IMR-90 (cell line): ENCODE measurements around the gene SBF2. TPM values are rescaled to one million over a fixed set of nuclear protein-coding genes. Genes with fewer than 3 reads are reported as not detected.

Source experiments
- ATAC-seq: fragments of 200-7000 bp; cut with Tn5 transposase; 2 replicates; pipeline ENCODE4 v1.9.1; 2020; ENCODE audit warnings: low read depth, mild to moderate bottlenecking, moderate library complexity
- BruUV-seq: library from RNA; stranded (reverse); fragments of 400-500 nt; replicated peaks from 2 replicates; lab custom pipeline; 2021; lab: Mats Ljungman, UMichigan
- CTCF ChIA-PET: fragments of 300-600 bp; formaldehyde crosslinking; extraction: SDS; loops from one replicate; lab custom pipeline; 2021; ENCODE audit warnings: antibody characterized with exemption; lab: Yijun Ruan, JAX
- POLR2A ChIA-PET: fragments of 300-600 bp; sonication (Branson Sonifier 250); formaldehyde crosslinking; loops from one replicate; lab custom pipeline; 2022; ENCODE audit warnings: antibody characterized with exemption; ENCODE audit not compliant: unreplicated experiment; lab: Charles Lee
- DNase-seq: peaks from one replicate; pipeline ENCODE4 v3.0.0; 2013
- H2AFZ ChIP-seq: replicated peaks from 2 replicates; pipeline ENCODE3; 2013; ENCODE audit warnings: low read length, mild to moderate bottlenecking; ENCODE audit not compliant: poor library complexity
- H2AK5ac ChIP-seq: 2 replicates; pipeline ENCODE4 v1.6.1; 2013; ENCODE audit warnings: low read depth, low read length, inconsistent platforms
- H2AK9ac ChIP-seq: replicated peaks from 2 replicates; pipeline ENCODE3; 2013; ENCODE audit warnings: mild to moderate bottlenecking, low read depth, low read length, moderate library complexity; ENCODE audit not compliant: poor library complexity
- H2BK120ac ChIP-seq: 2 replicates; pipeline ENCODE4 v1.6.1; 2013; ENCODE audit warnings: low read depth, low read length, inconsistent platforms
- H2BK15ac ChIP-seq: 3 replicates; pipeline ENCODE4 v1.6.1; 2013; ENCODE audit warnings: low read depth, low read length, inconsistent platforms
- H2BK20ac ChIP-seq: 2 replicates; pipeline ENCODE4 v1.6.1; 2013; ENCODE audit warnings: low read depth, mild to moderate bottlenecking, inconsistent platforms, low read length, moderate library complexity
- H2BK5ac ChIP-seq: 2 replicates; pipeline ENCODE4 v1.6.1; 2013; ENCODE audit warnings: mild to moderate bottlenecking, low read depth, low read length, inconsistent platforms; ENCODE audit not compliant: poor library complexity, severe bottlenecking
- H3K14ac ChIP-seq: replicated peaks from 2 replicates; pipeline ENCODE4 v1.6.1; 2013; ENCODE audit warnings: low read depth, low read length, inconsistent platforms
- H3K18ac ChIP-seq: 2 replicates; pipeline ENCODE4 v1.6.1; 2013; ENCODE audit warnings: low read depth, low read length, control low read depth
- H3K23ac ChIP-seq: 2 replicates; pipeline ENCODE4 v1.6.1; 2013; ENCODE audit warnings: low read depth, low read length, inconsistent platforms
- H3K27ac ChIP-seq: 2 replicates; pipeline ENCODE4 v1.5.1; 2013; ENCODE audit warnings: mild to moderate bottlenecking, control low read depth, low read length; ENCODE audit not compliant: insufficient read depth
- H3K27me3 ChIP-seq: 2 replicates; pipeline ENCODE4 v1.6.1; 2013; ENCODE audit warnings: low read length; ENCODE audit not compliant: control insufficient read depth, insufficient read depth
- H3K36me3 ChIP-seq: 2 replicates; pipeline ENCODE4 v1.6.1; 2013; ENCODE audit warnings: low read length, mixed read lengths; ENCODE audit not compliant: control insufficient read depth, insufficient read depth
- H3K4ac ChIP-seq: 2 replicates; pipeline ENCODE4 v1.6.1; 2013; ENCODE audit warnings: low read depth, low read length, inconsistent platforms
- H3K4me1 ChIP-seq: 2 replicates; pipeline ENCODE4 v1.6.1; 2013; ENCODE audit warnings: low read length, mixed read lengths; ENCODE audit not compliant: control insufficient read depth, insufficient read depth
- H3K4me2 ChIP-seq: 2 replicates; pipeline ENCODE4 v1.6.1; 2013; ENCODE audit warnings: low read depth, mild to moderate bottlenecking, control low read depth, low read length, moderate library complexity
- H3K4me3 ChIP-seq: 2 replicates; pipeline ENCODE4 v1.5.1; 2013; ENCODE audit warnings: low read depth, mild to moderate bottlenecking, control low read depth, low read length, moderate library complexity; ENCODE audit not compliant: insufficient read depth
- H3K56ac ChIP-seq: 2 replicates; pipeline ENCODE4 v1.6.1; 2013; ENCODE audit warnings: low read length, inconsistent platforms; ENCODE audit not compliant: insufficient read depth; ENCODE audit errors: extremely low read depth
- H3K79me1 ChIP-seq, 2 experiments: 2 replicates each; pipeline ENCODE4 v1.6.1; 2013; ENCODE audit warnings: low read length in 2 of 2, inconsistent platforms in 1 of 2, low read depth in 1 of 2
- H3K9ac ChIP-seq: 2 replicates; pipeline ENCODE4 v1.6.1; 2013; ENCODE audit warnings: low read depth, low read length, control low read depth
- H3K9me1 ChIP-seq: 2 replicates; pipeline ENCODE4 v1.6.1; 2013; ENCODE audit warnings: low read length, inconsistent platforms; ENCODE audit not compliant: insufficient read depth
- H3K9me3 ChIP-seq: 2 replicates; pipeline ENCODE4 v1.6.1; 2013; ENCODE audit warnings: low read length; ENCODE audit not compliant: control insufficient read depth, insufficient read depth
- H4K20me1 ChIP-seq: 2 replicates; pipeline ENCODE4 v1.6.1; 2013; ENCODE audit warnings: low read length, inconsistent platforms; ENCODE audit not compliant: insufficient read depth
- H4K5ac ChIP-seq: 2 replicates; pipeline ENCODE4 v1.6.1; 2013; ENCODE audit warnings: mild to moderate bottlenecking, low read depth, low read length, control low read depth
- H4K8ac ChIP-seq, 2 experiments: 2 replicates each; pipeline ENCODE4 v1.6.1; 2013; ENCODE audit warnings: low read depth in 2 of 2, low read length in 2 of 2, control low read depth in 1 of 2, inconsistent platforms in 1 of 2
- H4K91ac ChIP-seq: 2 replicates; pipeline ENCODE4 v1.6.1; 2013; ENCODE audit warnings: low read depth, low read length, inconsistent platforms; ENCODE audit not compliant: insufficient read depth
- BHLHE40 ChIP-seq: fragments of 150-350 bp; IDR thresholded peaks from 2 replicates; pipeline ENCODE4 v1.6.1; 2016; ENCODE audit warnings: mild to moderate bottlenecking, low read depth, low read length
- CEBPB ChIP-seq: IDR thresholded peaks from 2 replicates; pipeline ENCODE4 v1.6.1; 2012; ENCODE audit warnings: low read depth, low read length, improper control_type of control experiment
- CHD1 ChIP-seq: IDR thresholded peaks from 2 replicates; pipeline ENCODE4 v1.6.1; 2012; ENCODE audit warnings: low read depth, low read length, improper control_type of control experiment
- FOS ChIP-seq: fragments of 150-350 bp; IDR thresholded peaks from 2 replicates; pipeline ENCODE4 v1.6.1; 2016; ENCODE audit warnings: low read depth, low read length
- MXI1 ChIP-seq: IDR thresholded peaks from 2 replicates; pipeline ENCODE4 v1.6.1; 2012; ENCODE audit warnings: low read depth, mild to moderate bottlenecking, low read length, moderate library complexity, borderline replicate concordance
- NFE2L2 ChIP-seq: fragments of 150-350 bp; IDR thresholded peaks from 2 replicates; pipeline ENCODE4 v1.6.1; 2016; ENCODE audit warnings: low read depth, mild to moderate bottlenecking, low read length
- POLR2A ChIP-seq: IDR thresholded peaks from 2 replicates; pipeline ENCODE4 v1.6.1; 2012; ENCODE audit warnings: mild to moderate bottlenecking, low read depth, low read length
- RAD21 ChIP-seq: IDR thresholded peaks from 2 replicates; pipeline ENCODE4 v1.6.1; 2012; ENCODE audit warnings: low read length, improper control_type of control experiment
- RCOR1 ChIP-seq: IDR thresholded peaks from 2 replicates; pipeline ENCODE4 v1.6.1; 2012; ENCODE audit warnings: mild to moderate bottlenecking, low read length, improper control_type of control experiment; ENCODE audit not compliant: insufficient replicate concordance
- RFX5 ChIP-seq: IDR thresholded peaks from 2 replicates; pipeline ENCODE4 v1.8.0; 2012; ENCODE audit warnings: low read depth, mild to moderate bottlenecking, low read length, moderate library complexity
- SMC3 ChIP-seq: fragments of 150-350 bp; IDR thresholded peaks from 2 replicates; pipeline ENCODE4 v1.6.1; 2016; ENCODE audit warnings: low read depth, mild to moderate bottlenecking, antibody characterized with exemption, low read length, moderate library complexity
- WGBS, 2 experiments: methylation state at CpG; one replicate each; pipeline versions ENCODE4 v1.1.5 to v1.1.7; 2013; ENCODE audit warnings: missing lambda C conversion rate in 2 of 2; ENCODE audit not compliant: insufficient read length in 1 of 2; ENCODE audit errors: extremely low coverage in 2 of 2; 5-methylcytosine and 5-hydroxymethylcytosine counted together
- dilution Hi-C: fragments of 300-500 bp; cut with HindIII; formaldehyde crosslinking; loops from one replicate; pipeline ENCODE4 v1.14.3; 2018; ENCODE audit warnings: low sequenced_read_pairs; ENCODE audit not compliant: unreplicated experiment
- in situ Hi-C: fragments of 300-500 bp; cut with MboI; formaldehyde crosslinking; loops from 3 replicates; pipeline ENCODE4 v1.14.3; 2019; ENCODE audit warnings: low sequenced_read_pairs, inconsistent platforms, mixed read lengths
- intact Hi-C: fragments of 100-400 bp; cut with micrococcal nuclease; formaldehyde crosslinking; loops from 2 replicates; pipeline ENCODE4 v1.10.0; 2022
- polyA plus RNA-seq, 3 experiments: library from polyadenylated mRNA; depleted of rRNA; stranded (reverse); fragments of >200 nt; gene quantifications; 2 replicates each; pipeline ENCODE4 v1.2.3, GENCODE V29; 2012; ENCODE audit warnings: low replicate concordance in 1 of 3
- total RNA-seq: library from RNA; depleted of rRNA; stranded (reverse); fragments of >200 nt; gene quantifications from 2 replicates; pipeline ENCODE4 v1.2.3, GENCODE V29; 2012
- TF ChIP-seq, protein P1 (sequence below): fragments of 150-350 bp; IDR thresholded peaks from 2 replicates; pipeline ENCODE4 v1.6.1; 2017; ENCODE audit warnings: mild to moderate bottlenecking, antibody characterized with exemption, low read length, low read depth
- TF ChIP-seq, protein P2 (sequence below): conservative IDR thresholded peaks from 2 replicates; pipeline ENCODE4 v1.5.1; 2012; ENCODE audit warnings: mild to moderate bottlenecking, low read depth, low read length, improper control_type of control experiment
- TF ChIP-seq, protein P3 (sequence below): fragments of 150-350 bp; IDR thresholded peaks from 2 replicates; pipeline ENCODE4 v1.6.1; 2016; ENCODE audit warnings: low read depth, mild to moderate bottlenecking, low read length, moderate library complexity, borderline replicate concordance

SBF2 gene
- total and polyA plus RNA-seq, 2 of the 4 experiments (the other 2 are of a cell fraction) = 23.8 to 51.8 TPM

- TF ChIP-seq MXI1 (no peak), BHLHE40 (no peak), RAD21 (no peak), RFX5 (no peak), CHD1 (no peak), RCOR1 (no peak), POLR2A (no peak), SMC3 (no peak), FOS (no peak), NFE2L2 (no peak), CEBPB (no peak)
- TF ChIP-seq, protein P1, sequence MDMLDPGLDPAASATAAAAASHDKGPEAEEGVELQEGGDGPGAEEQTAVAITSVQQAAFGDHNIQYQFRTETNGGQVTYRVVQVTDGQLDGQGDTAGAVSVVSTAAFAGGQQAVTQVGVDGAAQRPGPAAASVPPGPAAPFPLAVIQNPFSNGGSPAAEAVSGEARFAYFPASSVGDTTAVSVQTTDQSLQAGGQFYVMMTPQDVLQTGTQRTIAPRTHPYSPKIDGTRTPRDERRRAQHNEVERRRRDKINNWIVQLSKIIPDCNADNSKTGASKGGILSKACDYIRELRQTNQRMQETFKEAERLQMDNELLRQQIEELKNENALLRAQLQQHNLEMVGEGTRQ = no peak
- TF ChIP-seq, protein P2, sequence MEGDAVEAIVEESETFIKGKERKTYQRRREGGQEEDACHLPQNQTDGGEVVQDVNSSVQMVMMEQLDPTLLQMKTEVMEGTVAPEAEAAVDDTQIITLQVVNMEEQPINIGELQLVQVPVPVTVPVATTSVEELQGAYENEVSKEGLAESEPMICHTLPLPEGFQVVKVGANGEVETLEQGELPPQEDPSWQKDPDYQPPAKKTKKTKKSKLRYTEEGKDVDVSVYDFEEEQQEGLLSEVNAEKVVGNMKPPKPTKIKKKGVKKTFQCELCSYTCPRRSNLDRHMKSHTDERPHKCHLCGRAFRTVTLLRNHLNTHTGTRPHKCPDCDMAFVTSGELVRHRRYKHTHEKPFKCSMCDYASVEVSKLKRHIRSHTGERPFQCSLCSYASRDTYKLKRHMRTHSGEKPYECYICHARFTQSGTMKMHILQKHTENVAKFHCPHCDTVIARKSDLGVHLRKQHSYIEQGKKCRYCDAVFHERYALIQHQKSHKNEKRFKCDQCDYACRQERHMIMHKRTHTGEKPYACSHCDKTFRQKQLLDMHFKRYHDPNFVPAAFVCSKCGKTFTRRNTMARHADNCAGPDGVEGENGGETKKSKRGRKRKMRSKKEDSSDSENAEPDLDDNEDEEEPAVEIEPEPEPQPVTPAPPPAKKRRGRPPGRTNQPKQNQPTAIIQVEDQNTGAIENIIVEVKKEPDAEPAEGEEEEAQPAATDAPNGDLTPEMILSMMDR = no peak
- TF ChIP-seq, protein P3, sequence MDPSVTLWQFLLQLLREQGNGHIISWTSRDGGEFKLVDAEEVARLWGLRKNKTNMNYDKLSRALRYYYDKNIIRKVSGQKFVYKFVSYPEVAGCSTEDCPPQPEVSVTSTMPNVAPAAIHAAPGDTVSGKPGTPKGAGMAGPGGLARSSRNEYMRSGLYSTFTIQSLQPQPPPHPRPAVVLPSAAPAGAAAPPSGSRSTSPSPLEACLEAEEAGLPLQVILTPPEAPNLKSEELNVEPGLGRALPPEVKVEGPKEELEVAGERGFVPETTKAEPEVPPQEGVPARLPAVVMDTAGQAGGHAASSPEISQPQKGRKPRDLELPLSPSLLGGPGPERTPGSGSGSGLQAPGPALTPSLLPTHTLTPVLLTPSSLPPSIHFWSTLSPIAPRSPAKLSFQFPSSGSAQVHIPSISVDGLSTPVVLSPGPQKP = no peak
- peak overlapping the region; percentile 34; the same call in 1 of the 2 replicates for H3K4ac ChIP-seq
- ATAC-seq (peak; percentile 65), DNase-seq (no peak)
- no peak overlapping the region for H3K4me2 ChIP-seq
- H2BK20ac ChIP-seq = no peak overlapping the region
- no peak overlapping the region for H3K4me3 ChIP-seq
- H3K27me3 ChIP-seq = no peaks in the 10 kb centered on the region
- peak overlapping the region; percentile 7; the same call in 1 of the 2 replicates for H3K18ac ChIP-seq
- intact Hi-C loops (no loop called here), in situ Hi-C loops (no loop called here), dilution Hi-C loops (no loop called here)
- no peak overlapping the region for H2BK120ac ChIP-seq
- H3K9me1 ChIP-seq = peaks cover 2% of the 10 kb centered on the region; the same call in 1 of the 2 replicates
- H4K5ac ChIP-seq = peak overlapping the region; percentile 83
- 0 out of 2 replicates have a peak overlapping the region, but pooled peaks have one; percentile 16 for H3K14ac ChIP-seq
- ChIA-PET CTCF (interaction anchor here (0.9 kb wide), 1 partner anchor 97 kb away, joined by 3 read pairs; no protein-coding TSS in a partner anchor), POLR2A (interaction anchor here (0.6 kb wide), 1 partner anchor 660 kb away, joined by 3 read pairs; no protein-coding TSS in a partner anchor)
- H3K79me1 ChIP-seq = peaks cover 0 to 3% of the 10 kb centered on the region in 2 experiments; a peak in 2 of 4 replicates
- no peaks in the 10 kb centered on the region for H3K36me3 ChIP-seq
- no peak overlapping the region for H2AFZ ChIP-seq
- no peak overlapping the region for H2BK5ac ChIP-seq
- H4K20me1 ChIP-seq = no peaks in the 10 kb centered on the region
- no peaks in the 10 kb centered on the region for H3K9me3 ChIP-seq
- WGBS, 2 experiments = 63% methylated on average over 2 of the region's 4 CpGs; no CpG with 5 or more reads in 1 of the 2 experiments
- 0 out of 2 replicates have a peak overlapping the region, but pooled peaks have one; percentile 15 for H4K91ac ChIP-seq
- H2AK5ac ChIP-seq = no peak overlapping the region
- peak overlapping the region; percentile 12 to 21; a peak in 1 of 4 replicates for H4K8ac ChIP-seq
- H2BK15ac ChIP-seq = no peak overlapping the region
- no peak overlapping the region for H3K56ac ChIP-seq
- no peak overlapping the region for H2AK9ac ChIP-seq
- H3K9ac ChIP-seq = no peak overlapping the region
- H3K4me1 ChIP-seq = peaks cover 2% of the 10 kb centered on the region
- H3K27ac ChIP-seq = 0 out of 2 replicates have a peak overlapping the region, but pooled peaks have one; percentile 3
- no peak overlapping the region for H3K23ac ChIP-seq
- no TSS peak for BruUV-seq
These were observed 371.2 kb downstream of the SBF2 start for GRCh38 chr11:9922806-9923205.
